A172 (cell line): ENCODE measurements around the gene ELL2. TPM values are rescaled to one million over a fixed set of nuclear protein-coding genes. Genes with fewer than 3 reads are reported as not detected.

ENCODE experiments used
- DNase-seq: peaks from one replicate; pipeline ENCODE4 v3.0.0-alpha.2; 2015; ENCODE audit warnings: low spot score
- total RNA-seq: library from RNA; depleted of rRNA; stranded (reverse); fragments of >200 nt; shearing (Covaris generic); gene quantifications from 2 replicates; pipeline ENCODE4 v1.2.3, GENCODE V29; 2014

Gene ELL2
- total RNA-seq, 1 experiment from 2014 or later, result 82.5 TPM

GRCh38 chr5:95956900-95957293 lies 4.8 kb downstream of the ELL2 start:
- no peak for DNase-seq

- no peak for DNase-seq
Observed at GRCh38 chr5:95956021-95956899, 5.4 kb downstream of the ELL2 start.

GRCh38 chr5:95954716-95955115 lies 6.9 kb downstream of the ELL2 start:
- DNase-seq, result no peak

GRCh38 chr5:95953021-95953702 lies 8.5 kb downstream of the ELL2 start:
- DNase-seq, result no peak

- DNase-seq, result no peak
Observed at GRCh38 chr5:95951916-95952315, 9.7 kb downstream of the ELL2 start.

GRCh38 chr5:95949810-95950209 lies 11.8 kb downstream of the ELL2 start:
- DNase-seq, result no peak

GRCh38 chr5:95948631-95949030 lies 13.0 kb downstream of the ELL2 start:
- no peak for DNase-seq

GRCh38 chr5:95946451-95946850 lies 15.2 kb downstream of the ELL2 start:
- no peak for DNase-seq

GRCh38 chr5:95942968-95943367 lies 18.7 kb downstream of the ELL2 start:
- no peak for DNase-seq

- no peak for DNase-seq
Observed at GRCh38 chr5:95942414-95942813, 19.2 kb downstream of the ELL2 start.

- no peak for DNase-seq
Observed at GRCh38 chr5:95941756-95942155, 19.9 kb downstream of the ELL2 start.

GRCh38 chr5:95940758-95941682 lies 20.6 kb downstream of the ELL2 start:
- DNase-seq, result no peak

GRCh38 chr5:95939465-95939864 lies 22.2 kb downstream of the ELL2 start:
- no peak for DNase-seq

GRCh38 chr5:95938766-95939165 lies 22.9 kb downstream of the ELL2 start:
- DNase-seq, result no peak

- no peak for DNase-seq
Observed at GRCh38 chr5:95938347-95938746, 23.3 kb downstream of the ELL2 start.

GRCh38 chr5:95937607-95938152 lies 24.0 kb downstream of the ELL2 start:
- no peak for DNase-seq

GRCh38 chr5:95936812-95937397 lies 24.7 kb downstream of the ELL2 start:
- no peak for DNase-seq

- no peak for DNase-seq
Observed at GRCh38 chr5:95935553-95936100, 26.0 kb downstream of the ELL2 start.

GRCh38 chr5:95934207-95934804 lies 27.3 kb downstream of the ELL2 start:
- no peak for DNase-seq

GRCh38 chr5:95932941-95933340 lies 28.7 kb downstream of the ELL2 start:
- no peak for DNase-seq
